ENCODE results near the gene IL18. TPM values are rescaled to one million over a fixed set of nuclear protein-coding genes. Genes with fewer than 3 reads are reported as not detected.

IL18 gene
- total RNA-seq (1 to 10 TPM in 1 of 5 experiments, under 1 TPM in 3, not detected in 1; 0.32 to 8.3 (median 0.72) TPM), polyA plus RNA-seq (not detected), total RNA-seq (0.40 reads per million)

DNA sequence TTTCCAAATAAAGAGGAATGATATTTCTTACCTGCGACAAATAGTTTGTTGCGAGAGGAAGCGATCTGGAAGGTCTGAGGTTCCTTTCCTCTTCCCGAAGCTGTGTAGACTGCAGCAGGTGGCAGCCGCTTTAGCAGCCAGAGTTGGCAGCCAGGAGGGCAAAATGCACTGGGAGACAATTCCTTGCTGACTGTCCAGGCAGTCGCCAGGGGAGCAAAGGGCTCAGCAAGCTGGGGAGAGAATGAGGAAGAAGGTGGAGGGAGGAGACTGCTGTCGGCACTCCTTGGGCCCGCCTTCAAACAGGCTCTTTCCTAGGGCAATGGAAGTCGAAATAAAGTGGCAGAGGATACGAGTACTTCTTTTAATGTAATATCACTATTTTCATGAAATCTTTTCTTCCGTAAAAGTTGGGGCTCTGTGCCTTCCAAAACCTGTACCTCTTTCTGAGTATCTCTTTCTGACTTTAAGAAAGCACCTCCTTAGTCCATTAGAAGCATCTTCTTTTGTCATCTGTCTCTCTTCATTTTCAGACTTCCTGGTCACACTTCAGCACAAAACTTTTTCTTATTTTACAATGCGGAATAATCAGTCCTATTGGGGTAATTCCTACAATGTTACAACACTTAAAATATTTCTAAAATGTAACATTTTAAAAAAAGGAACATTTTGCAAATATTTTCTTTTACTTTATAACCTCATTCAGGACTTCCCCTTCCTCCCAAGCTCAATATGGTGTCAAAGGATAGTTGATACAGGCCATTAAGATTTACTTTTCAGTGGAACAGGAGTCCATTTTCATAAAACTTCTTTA, at the start of gene IL18:
Gene IL18, minus strand, starts transcription at position 220 of the 811 bp plus-strand sequence. CDS start 9,041 bp downstream, outside the sequence.
- Mint-ChIP-seq H3K27me3 (peaks cover 14 to 43% (median 31%) of the 10 kb centered on the region in 5 donors), H3K4me1 (peaks cover 5 to 13% (median 6%) of the 10 kb centered on the region in 7 donors), H3K4me3 (peak within 1 kb of the TSS in 7 of 10 donors; percentile 22 to 71 (median 44)), H3K27ac (peak within 1 kb of the TSS in 1 of 9 donors; percentile 75), H3K9me3 (peaks cover 0 to 2% (median 0%) of the 10 kb centered on the region in 11 donors), H3K36me3 (peaks cover 0 to 18% (median 11%) of the 10 kb centered on the region in 5 donors)
- Histone ChIP-seq H3K36me3 (ENCODE audit: control insufficient read depth in 2 of 3, insufficient read depth in 3 of 3, low read length in 3 of 3) (no peaks in the 10 kb centered on the region), H3K4me1 (ENCODE audit: control insufficient read depth in 2 of 2, insufficient read depth in 2 of 2, low read length in 2 of 2) (no peaks in the 10 kb centered on the region), H3K4me3 (ENCODE audit: low read length) (no peak within 1 kb of the TSS), H3K27ac (ENCODE audit: low read depth, low read length) (no peak within 1 kb of the TSS), H3K27me3 (ENCODE audit: control insufficient read depth in 2 of 2, insufficient read depth in 2 of 2, low read length in 2 of 2) (no peaks in the 10 kb centered on the region), H3K9me3 (ENCODE audit: control insufficient read depth in 2 of 3, low read length in 3 of 3) (no peaks in the 10 kb centered on the region)
- POLR2A ChIA-PET, result interaction anchor here (0.6 kb wide), 1 partner anchor 940 kb away, joined by 3 read pairs; no protein-coding TSS in a partner anchor
- no peak for DNase-seq
- intact Hi-C loops (cut with micrococcal nuclease), result no loop called here
- ATAC-seq, result peak; percentile 72
- CTCF ChIA-PET, result no interaction called here

GRCh38 chr11:112212710-112213109, 48.8 kb upstream of the IL18 start:
- Mint-ChIP-seq H3K36me3 (no peaks in the 10 kb centered on the region), H3K4me1 (peaks cover 0 to 12% (median 11%) of the 10 kb centered on the region in 7 donors), H3K9me3 (no peaks in the 10 kb centered on the region), H3K27ac (no peak overlapping the region), H3K4me3 (no peak overlapping the region), H3K27me3 (peaks cover 0 to 32% (median 4%) of the 10 kb centered on the region in 5 donors)
- intact Hi-C loops (cut with micrococcal nuclease), result no loop called here
- Histone ChIP-seq H3K36me3 (ENCODE audit: control insufficient read depth in 2 of 3, insufficient read depth in 3 of 3, low read length in 3 of 3) (no peaks in the 10 kb centered on the region), H3K4me3 (ENCODE audit: low read length) (no peak overlapping the region), H3K4me1 (ENCODE audit: control insufficient read depth in 2 of 2, insufficient read depth in 2 of 2, low read length in 2 of 2) (no peaks in the 10 kb centered on the region), H3K27ac (ENCODE audit: low read depth, low read length) (no peak overlapping the region), H3K27me3 (ENCODE audit: control insufficient read depth in 2 of 2, insufficient read depth in 2 of 2, low read length in 2 of 2) (no peaks in the 10 kb centered on the region), H3K9me3 (ENCODE audit: control insufficient read depth in 2 of 3, low read length in 3 of 3) (no peaks in the 10 kb centered on the region)
- no peak for DNase-seq
- CTCF ChIA-PET, result no interaction called here
- ATAC-seq, result no peak
- POLR2A ChIA-PET, result no interaction called here

DNA sequence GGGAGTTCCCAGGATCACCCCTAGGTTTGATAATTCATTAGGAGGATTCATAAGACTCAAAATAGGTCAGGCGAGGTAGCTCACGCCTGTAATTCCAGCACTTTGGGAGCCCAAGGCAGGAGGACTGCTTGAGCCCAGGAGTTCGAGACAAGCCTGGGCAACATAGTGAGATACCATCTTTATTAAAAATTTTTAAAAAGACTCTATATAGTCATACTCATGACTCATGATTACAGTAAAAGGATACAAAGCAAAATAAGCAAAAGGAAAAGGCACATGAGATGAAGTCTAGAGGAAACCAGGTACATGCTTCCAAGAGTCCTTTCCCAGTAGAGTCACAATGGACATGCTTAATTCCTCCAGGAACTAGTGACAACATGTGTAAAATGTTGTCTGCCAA, 48.4 kb upstream of the IL18 start:
- intact Hi-C loops (cut with micrococcal nuclease), result no loop called here

GRCh38 chr11:112211536-112211935, 47.6 kb upstream of the IL18 start:
- Mint-ChIP-seq H3K27me3 (peaks cover 0 to 41% (median 4%) of the 10 kb centered on the region in 5 donors), H3K4me3 (peak overlapping the region in 1 of 10 donors; percentile 29), H3K27ac (no peak overlapping the region), H3K9me3 (no peaks in the 10 kb centered on the region), H3K4me1 (peaks cover 0 to 12% (median 11%) of the 10 kb centered on the region in 7 donors), H3K36me3 (peaks cover 0 to 5% (median 0%) of the 10 kb centered on the region in 5 donors)
- Histone ChIP-seq H3K27ac (ENCODE audit: low read depth, low read length) (no peak overlapping the region), H3K27me3 (ENCODE audit: control insufficient read depth in 2 of 2, insufficient read depth in 2 of 2, low read length in 2 of 2) (no peaks in the 10 kb centered on the region), H3K4me3 (ENCODE audit: low read length) (no peak overlapping the region), H3K9me3 (ENCODE audit: control insufficient read depth in 2 of 3, low read length in 3 of 3) (no peaks in the 10 kb centered on the region), H3K4me1 (ENCODE audit: control insufficient read depth in 2 of 2, insufficient read depth in 2 of 2, low read length in 2 of 2) (no peaks in the 10 kb centered on the region), H3K36me3 (ENCODE audit: control insufficient read depth in 2 of 3, insufficient read depth in 3 of 3, low read length in 3 of 3) (no peaks in the 10 kb centered on the region)
- intact Hi-C loops (cut with micrococcal nuclease), result no loop called here
- ChIA-PET CTCF (no interaction called here), POLR2A (no interaction called here)
- ATAC-seq (no peak), DNase-seq (no peak)

More for the DNA sequence above, 48.4 kb upstream of the IL18 start:
- no peaks in the 10 kb centered on the region for H3K27me3 ChIP-seq (ENCODE audit: control insufficient read depth in 2 of 2, insufficient read depth in 2 of 2, low read length in 2 of 2)
- no peak for ATAC-seq
- no peaks in the 10 kb centered on the region for H3K36me3 ChIP-seq (ENCODE audit: control insufficient read depth in 2 of 3, insufficient read depth in 3 of 3, low read length in 3 of 3)
- Mint-ChIP-seq H3K36me3 (no peaks in the 10 kb centered on the region), H3K4me1 (peaks cover 0 to 12% (median 11%) of the 10 kb centered on the region in 7 donors), H3K27me3 (peaks cover 0 to 35% (median 4%) of the 10 kb centered on the region in 5 donors), H3K27ac (no peak overlapping the region), H3K9me3 (no peaks in the 10 kb centered on the region), H3K4me3 (no peak overlapping the region)
- POLR2A ChIA-PET, result no interaction called here
- H3K9me3 ChIP-seq (ENCODE audit: control insufficient read depth in 2 of 3, low read length in 3 of 3), result no peaks in the 10 kb centered on the region
- H3K4me3 ChIP-seq (ENCODE audit: low read length), result no peak overlapping the region
- CTCF ChIA-PET, result no interaction called here
- no peak for DNase-seq
- H3K4me1 ChIP-seq (ENCODE audit: control insufficient read depth in 2 of 2, insufficient read depth in 2 of 2, low read length in 2 of 2), result no peaks in the 10 kb centered on the region
- H3K27ac ChIP-seq (ENCODE audit: low read depth, low read length), result no peak overlapping the region

- DNase-seq, result no peak
- H3K36me3 Mint-ChIP-seq, result peaks cover 0 to 6% (median 0%) of the 10 kb centered on the region in 5 donors
- intact Hi-C loops (cut with micrococcal nuclease), result no loop called here
- H3K9me3 ChIP-seq (ENCODE audit: control insufficient read depth in 2 of 3, low read length in 3 of 3), result no peaks in the 10 kb centered on the region
- H3K9me3 Mint-ChIP-seq, result no peaks in the 10 kb centered on the region
- H3K27me3 ChIP-seq (ENCODE audit: control insufficient read depth in 2 of 2, insufficient read depth in 2 of 2, low read length in 2 of 2), result no peaks in the 10 kb centered on the region
- no peak overlapping the region for H3K4me3 Mint-ChIP-seq
- no peaks in the 10 kb centered on the region for H3K36me3 ChIP-seq (ENCODE audit: control insufficient read depth in 2 of 3, insufficient read depth in 3 of 3, low read length in 3 of 3)
- ATAC-seq, result no peak
- H3K27ac ChIP-seq (ENCODE audit: low read depth, low read length), result no peak overlapping the region
- H3K27me3 Mint-ChIP-seq, result peaks cover 0 to 42% (median 4%) of the 10 kb centered on the region in 5 donors
- no peak overlapping the region for H3K27ac Mint-ChIP-seq
- POLR2A ChIA-PET, result no interaction called here
- no peaks in the 10 kb centered on the region for H3K4me1 ChIP-seq (ENCODE audit: control insufficient read depth in 2 of 2, insufficient read depth in 2 of 2, low read length in 2 of 2)
- no peak overlapping the region for H3K4me3 ChIP-seq (ENCODE audit: low read length)
- H3K4me1 Mint-ChIP-seq, result peaks cover 0 to 12% (median 11%) of the 10 kb centered on the region in 7 donors
- CTCF ChIA-PET, result no interaction called here
These were observed 47.0 kb upstream of the IL18 start for GRCh38 chr11:112210890-112211289.

GRCh38 chr11:112206071-112206470, 42.2 kb upstream of the IL18 start:
- DNase-seq (no peak), ATAC-seq (no peak)
- intact Hi-C loops (cut with micrococcal nuclease), result no loop called here
- H3K4me3 ChIP-seq (ENCODE audit: low read length), result no peak overlapping the region
- CTCF ChIA-PET, result no interaction called here
- no peak overlapping the region for H3K4me3 Mint-ChIP-seq
- H3K36me3 ChIP-seq (ENCODE audit: control insufficient read depth in 2 of 3, insufficient read depth in 3 of 3, low read length in 3 of 3), result no peaks in the 10 kb centered on the region
- H3K36me3 Mint-ChIP-seq, result peaks cover 0 to 6% (median 0%) of the 10 kb centered on the region in 5 donors
- no peak overlapping the region for H3K27ac Mint-ChIP-seq
- H3K27me3 Mint-ChIP-seq, result peaks cover 0 to 33% (median 4%) of the 10 kb centered on the region in 5 donors
- H3K9me3 Mint-ChIP-seq, result no peaks in the 10 kb centered on the region
- no peaks in the 10 kb centered on the region for H3K4me1 ChIP-seq (ENCODE audit: control insufficient read depth in 2 of 2, insufficient read depth in 2 of 2, low read length in 2 of 2)
- no peaks in the 10 kb centered on the region for H3K9me3 ChIP-seq (ENCODE audit: control insufficient read depth in 2 of 3, low read length in 3 of 3)
- H3K27me3 ChIP-seq (ENCODE audit: control insufficient read depth in 2 of 2, insufficient read depth in 2 of 2, low read length in 2 of 2), result no peaks in the 10 kb centered on the region
- H3K27ac ChIP-seq (ENCODE audit: low read depth, low read length), result no peak overlapping the region
- POLR2A ChIA-PET, result no interaction called here
- H3K4me1 Mint-ChIP-seq, result peaks cover 0 to 2% (median 0%) of the 10 kb centered on the region in 7 donors

Measured in naive thymus-derived CD4-positive, alpha-beta T cell (primary cell).